WERI-Rb-1 (cell line): ENCODE data around the gene NFATC2IP.
A peak's percentile ranks its signal among the peaks of the same experiment; 100 is the strongest.
"Not testable (repeated sequence)": the region's sequence is repeated elsewhere in the genome, so short reads cannot be mapped to it uniquely, and the experiment has no call there.

ENCODE experiments used
- DNase-seq: peaks from one replicate; pipeline ENCODE4 v3.0.0-alpha.2; 2020
- H3K27ac ChIP-seq: fragments of 250-450 bp; sonication (Bioruptor Pico); 2 replicates; pipeline ENCODE4 v1.5.1; 2020; ENCODE audit warnings: mild to moderate bottlenecking, moderate library complexity
- H3K27me3 ChIP-seq: fragments of 250-450 bp; sonication (Bioruptor Pico); 2 replicates; pipeline ENCODE4 v1.5.1; 2021; ENCODE audit warnings: mild to moderate bottlenecking, low read depth, moderate library complexity; ENCODE audit not compliant: insufficient read depth, severe bottlenecking
- H3K36me3 ChIP-seq: fragments of 250-450 bp; sonication (Bioruptor Pico); 2 replicates; pipeline ENCODE4 v1.5.1; 2020; ENCODE audit warnings: mild to moderate bottlenecking, moderate library complexity
- H3K4me3 ChIP-seq: 2 replicates; pipeline ENCODE4 v1.5.1; 2011; ENCODE audit warnings: low read depth, mild to moderate bottlenecking, control low read depth, low read length
- H3K9me3 ChIP-seq: fragments of 250-450 bp; sonication (Bioruptor Pico); 2 replicates; pipeline ENCODE4 v1.5.1; 2021; ENCODE audit warnings: mild to moderate bottlenecking, moderate library complexity; ENCODE audit not compliant: severe bottlenecking
- CTCF ChIP-seq: IDR thresholded peaks from 2 replicates; pipeline ENCODE4 v1.5.1; 2011; ENCODE audit warnings: low read depth, mild to moderate bottlenecking, control low read depth, inconsistent platforms, low read length

NFATC2IP gene

GRCh38 chr16:28974437-28975157 is 23.9 kb downstream of the NFATC2IP start, which contains the start of gene SPNS1:
TSS of gene SPNS1 (plus strand) at chr16:28974778. CDS start at chr16:28975152, 374 bp downstream.
- Histone ChIP-seq H3K9me3 (no peaks in the 10 kb centered on the region), H3K27me3 (no peaks in the 10 kb centered on the region), H3K36me3 (peaks cover 7% of the 10 kb centered on the region; the same call in 1 of the 2 replicates), H3K27ac (peak within 1 kb of the TSS; percentile 70), H3K4me3 (peak within 1 kb of the TSS; percentile 66)
- DNase-seq = peak; percentile 96
- TF ChIP-seq CTCF = no peak

GRCh38 chr16:28975158-28975599 is 24.4 kb downstream of the NFATC2IP start:
- DNase-seq = no peak
- no peak for TF ChIP-seq CTCF
- peaks cover 7% of the 10 kb centered on the region; the same call in 1 of the 2 replicates for H3K36me3 ChIP-seq
- no peaks in the 10 kb centered on the region for H3K27me3 ChIP-seq
- peak overlapping the region; percentile 39 for H3K27ac ChIP-seq
- H3K9me3 ChIP-seq = no peaks in the 10 kb centered on the region
- peak overlapping the region; percentile 66 for H3K4me3 ChIP-seq

- peaks cover 28% of the 10 kb centered on the region for H3K36me3 ChIP-seq
- H3K4me3 ChIP-seq = no peak overlapping the region
- no peaks in the 10 kb centered on the region for H3K27me3 ChIP-seq
- peaks cover 3% of the 10 kb centered on the region for H3K9me3 ChIP-seq
- DNase-seq = peak; percentile 44
- TF ChIP-seq CTCF = peak; percentile 93
- H3K27ac ChIP-seq = no peak overlapping the region
Measured at GRCh38 chr16:28977703-28978662, 27.2 kb downstream of the NFATC2IP start.

GRCh38 chr16:28980330-28980729 is 29.6 kb downstream of the NFATC2IP start:
- H3K36me3 ChIP-seq = peaks cover 34% of the 10 kb centered on the region
- not testable (repeated sequence) for H3K9me3 ChIP-seq, H3K27ac ChIP-seq, H3K27me3 ChIP-seq, H3K4me3 ChIP-seq, DNase-seq

GRCh38 chr16:28980929-28981328 is 30.2 kb downstream of the NFATC2IP start:
- H3K27ac ChIP-seq = no peak overlapping the region
- TF ChIP-seq CTCF = no peak
- peaks cover 3% of the 10 kb centered on the region for H3K9me3 ChIP-seq
- no peak for DNase-seq
- no peak overlapping the region for H3K4me3 ChIP-seq
- H3K27me3 ChIP-seq = no peaks in the 10 kb centered on the region
- H3K36me3 ChIP-seq = peaks cover 33% of the 10 kb centered on the region

GRCh38 chr16:28981517-28981916 is 30.8 kb downstream of the NFATC2IP start:
- H3K9me3 ChIP-seq = peaks cover 3% of the 10 kb centered on the region
- TF ChIP-seq CTCF = peak; percentile 73
- H3K4me3 ChIP-seq = no peak overlapping the region
- H3K36me3 ChIP-seq = peaks cover 32% of the 10 kb centered on the region
- no peaks in the 10 kb centered on the region for H3K27me3 ChIP-seq
- peak; percentile 32 for DNase-seq
- H3K27ac ChIP-seq = no peak overlapping the region
